Right renal cortex interstitium (tissue), 3 donors: ENCODE measurements around the gene HOXB5. TPM values are rescaled to one million over a fixed set of nuclear protein-coding genes. Genes with fewer than 3 reads are reported as not detected.

Experiments
- DNase-seq, 3 donors: peaks; one replicate each; pipeline ENCODE4 v3.0.0-alpha.2; 2013; ENCODE audit warnings: low read depth in 3 of 3, low spot score in 2 of 3
- polyA plus RNA-seq, 3 donors: library from polyadenylated mRNA; unstranded; fragments of 120-200 nt; gene quantifications; one replicate each; pipeline ENCODE4 v1.2.1, GENCODE V29; 2013; ENCODE audit not compliant: insufficient read length in 3 of 3

Gene HOXB5
- polyA plus RNA-seq, 3 donors, result 20.4 to 27.5 (median 20.8) TPM

GRCh38 chr17:48605991-48606891 lies 12.7 kb upstream of the HOXB5 start:
- DNase-seq, result no peak

- no peak for DNase-seq
Measured at GRCh38 chr17:48605409-48605919, 11.9 kb upstream of the HOXB5 start.

GRCh38 chr17:48604770-48605329 lies 11.3 kb upstream of the HOXB5 start, which contains the start of gene HOXB6:
Gene HOXB6, minus strand, starts transcription at chr17:48604986. Its CDS starts 6,836 bp downstream, at chr17:48598150.
- no peak for DNase-seq

- no peak for DNase-seq
Measured at GRCh38 chr17:48603959-48604769, 10.6 kb upstream of the HOXB5 start.

GRCh38 chr17:48601539-48602425 lies 8.2 kb upstream of the HOXB5 start:
- DNase-seq, result no peak

GRCh38 chr17:48601207-48601538 lies 7.6 kb upstream of the HOXB5 start:
- DNase-seq, result no peak

GRCh38 chr17:48600244-48601098 lies 6.9 kb upstream of the HOXB5 start:
- DNase-seq, result no peak

- no peak for DNase-seq
Measured at GRCh38 chr17:48599354-48599753, 5.8 kb upstream of the HOXB5 start.

- DNase-seq, result no peak
Measured at GRCh38 chr17:48598736-48599135, 5.2 kb upstream of the HOXB5 start.

GRCh38 chr17:48597778-48598631 lies 4.4 kb upstream of the HOXB5 start:
- no peak for DNase-seq

- DNase-seq, result no peak
Measured at GRCh38 chr17:48597528-48597777, 3.9 kb upstream of the HOXB5 start.

GRCh38 chr17:48596735-48597527 lies 3.4 kb upstream of the HOXB5 start:
- no peak for DNase-seq

GRCh38 chr17:48596000-48596734 lies 2.6 kb upstream of the HOXB5 start:
- DNase-seq, result no peak

GRCh38 chr17:48595278-48595999 lies 1.9 kb upstream of the HOXB5 start:
- DNase-seq, result no peak

- no peak for DNase-seq
Measured at GRCh38 chr17:48594538-48595277, 1.1 kb upstream of the HOXB5 start.
